Measurements from ENCODE around the gene PAK5.

Gene PAK5

DNA sequence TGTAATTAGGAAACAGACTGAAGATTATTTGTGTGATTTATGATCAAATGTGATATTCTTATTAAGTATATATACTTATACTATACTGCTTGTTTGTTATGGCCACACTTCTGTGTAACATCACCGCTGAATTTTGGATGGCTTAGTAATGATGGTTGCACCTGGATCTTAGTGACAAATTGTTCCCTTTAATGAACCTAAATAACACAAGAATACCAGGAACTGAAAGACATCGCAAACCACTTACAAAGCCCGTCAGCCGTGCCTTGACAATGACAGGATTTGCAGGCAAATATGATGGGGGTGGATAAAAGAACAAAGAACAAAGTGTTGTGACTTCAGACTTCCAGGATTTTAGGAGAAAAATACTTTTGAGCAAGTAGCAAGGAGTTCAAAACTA, 257.4 kb downstream of the PAK5 start:
- no peak overlapping the region; the same call in 1 of the 2 replicates for H3K27ac ChIP-seq
- TF ChIP-seq, protein P1, sequence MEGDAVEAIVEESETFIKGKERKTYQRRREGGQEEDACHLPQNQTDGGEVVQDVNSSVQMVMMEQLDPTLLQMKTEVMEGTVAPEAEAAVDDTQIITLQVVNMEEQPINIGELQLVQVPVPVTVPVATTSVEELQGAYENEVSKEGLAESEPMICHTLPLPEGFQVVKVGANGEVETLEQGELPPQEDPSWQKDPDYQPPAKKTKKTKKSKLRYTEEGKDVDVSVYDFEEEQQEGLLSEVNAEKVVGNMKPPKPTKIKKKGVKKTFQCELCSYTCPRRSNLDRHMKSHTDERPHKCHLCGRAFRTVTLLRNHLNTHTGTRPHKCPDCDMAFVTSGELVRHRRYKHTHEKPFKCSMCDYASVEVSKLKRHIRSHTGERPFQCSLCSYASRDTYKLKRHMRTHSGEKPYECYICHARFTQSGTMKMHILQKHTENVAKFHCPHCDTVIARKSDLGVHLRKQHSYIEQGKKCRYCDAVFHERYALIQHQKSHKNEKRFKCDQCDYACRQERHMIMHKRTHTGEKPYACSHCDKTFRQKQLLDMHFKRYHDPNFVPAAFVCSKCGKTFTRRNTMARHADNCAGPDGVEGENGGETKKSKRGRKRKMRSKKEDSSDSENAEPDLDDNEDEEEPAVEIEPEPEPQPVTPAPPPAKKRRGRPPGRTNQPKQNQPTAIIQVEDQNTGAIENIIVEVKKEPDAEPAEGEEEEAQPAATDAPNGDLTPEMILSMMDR (conservative IDR thresholded peaks at IDR 0.05): no peak

DNA sequence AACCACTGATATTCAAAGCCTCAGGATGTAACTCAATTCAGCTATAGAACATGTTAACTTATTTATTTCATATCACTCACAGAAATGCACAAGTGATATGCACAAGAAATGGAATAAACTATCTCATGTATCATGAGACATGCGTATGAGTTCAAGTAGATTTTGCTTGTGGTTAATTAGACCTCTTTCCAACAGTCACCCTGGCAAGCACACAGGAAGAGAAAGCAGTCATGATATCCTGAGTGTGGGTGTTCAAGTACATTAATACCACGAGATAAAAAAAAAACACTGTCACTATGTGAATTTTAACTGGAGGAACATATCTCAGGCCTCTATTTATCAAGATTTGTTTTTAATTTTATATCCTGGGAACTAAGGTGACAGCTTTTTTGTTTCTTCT, 260.3 kb downstream of the PAK5 start:
- no peak overlapping the region for H3K27ac ChIP-seq
- TF ChIP-seq, protein P1 (conservative IDR thresholded peaks at IDR 0.05): no peak

DNA sequence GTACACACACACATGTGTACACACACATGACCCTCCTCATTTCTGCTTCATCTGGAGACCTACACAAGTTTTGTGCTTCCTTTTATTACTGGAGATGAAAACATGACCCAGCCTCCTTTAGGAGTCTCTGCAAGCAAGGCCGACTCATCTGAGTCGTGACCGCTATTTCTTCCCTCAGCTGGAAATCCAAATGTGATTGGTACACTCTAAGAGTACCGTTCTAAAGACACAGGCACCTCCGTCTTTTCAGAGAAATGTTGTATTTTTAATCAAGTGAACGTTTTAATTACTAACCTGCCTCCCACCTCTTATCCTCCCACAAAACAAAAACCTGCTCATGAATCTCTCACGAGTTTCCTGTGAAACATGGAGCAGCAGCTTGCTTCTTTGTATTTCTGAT, 261.5 kb downstream of the PAK5 start:
- H3K27ac ChIP-seq: no peak overlapping the region
- TF ChIP-seq, protein P1 (conservative IDR thresholded peaks at IDR 0.05): no peak

DNA sequence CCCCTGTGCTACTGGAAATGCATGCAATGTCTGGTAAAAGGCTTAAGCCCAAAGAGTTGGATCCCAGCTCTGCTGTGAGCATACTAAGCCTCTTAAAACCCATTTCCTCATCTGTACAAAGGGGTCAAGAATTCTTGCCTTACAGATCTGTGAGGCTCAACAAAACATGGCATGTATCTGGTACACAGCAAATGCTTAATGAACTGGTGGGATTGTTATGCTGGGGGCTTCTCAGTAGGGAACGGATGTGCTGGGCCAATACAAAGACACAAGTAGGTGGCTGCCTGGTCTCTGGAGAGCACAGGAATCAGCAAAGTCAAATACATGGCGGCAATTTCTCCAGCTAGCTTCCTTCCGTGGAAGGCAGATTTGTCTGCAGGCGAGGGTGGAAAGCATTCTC, 262.2 kb downstream of the PAK5 start:
- no peak overlapping the region for H3K27ac ChIP-seq

DNA sequence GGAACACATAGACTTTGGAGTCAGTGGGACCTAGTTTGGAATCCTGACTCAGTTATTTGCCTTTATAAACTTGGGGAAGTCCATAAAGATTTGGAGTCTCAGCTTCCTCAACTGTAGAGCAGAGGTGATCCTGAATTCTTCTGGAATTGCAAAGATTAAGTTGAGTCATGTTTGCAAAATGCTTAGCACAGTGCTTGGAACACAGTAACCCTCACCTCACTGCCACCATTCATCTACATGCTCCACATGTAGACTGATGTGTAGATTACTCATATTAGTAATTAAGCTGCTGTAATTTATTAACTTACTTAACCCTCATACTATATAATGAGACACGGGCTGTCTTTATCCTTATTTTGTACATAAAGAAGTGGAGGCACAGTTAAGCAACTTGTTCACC, 263.0 kb downstream of the PAK5 start:
- TF ChIP-seq, protein P1 (conservative IDR thresholded peaks at IDR 0.05): no peak

More for the DNA sequence above, 262.2 kb downstream of the PAK5 start:
- TF ChIP-seq, protein P1 (conservative IDR thresholded peaks at IDR 0.05): no peak

DNA sequence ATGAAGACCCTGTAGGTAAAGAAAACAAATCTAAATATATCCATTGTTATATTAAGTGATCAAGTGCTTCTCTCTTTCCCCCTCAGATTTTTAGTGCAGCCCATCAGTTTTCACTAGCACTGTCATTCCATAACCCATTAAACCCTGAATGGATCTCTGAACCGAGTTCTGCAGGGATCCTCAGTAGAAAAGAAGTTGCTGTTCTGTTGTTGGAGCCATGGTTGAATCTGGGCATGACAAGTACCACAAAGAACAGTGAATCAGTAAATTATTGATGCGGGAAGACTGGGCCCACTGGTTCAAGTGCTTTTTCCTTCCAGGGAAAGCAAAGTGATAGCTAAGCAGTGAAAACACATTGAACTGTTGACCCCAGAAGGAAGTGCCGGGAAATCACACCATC, 264.1 kb downstream of the PAK5 start:
- H3K27ac ChIP-seq: no peak overlapping the region
- TF ChIP-seq, protein P1 (conservative IDR thresholded peaks at IDR 0.05): no peak

More for the DNA sequence above, 263.0 kb downstream of the PAK5 start:
- H3K27ac ChIP-seq: no peak overlapping the region

DNA sequence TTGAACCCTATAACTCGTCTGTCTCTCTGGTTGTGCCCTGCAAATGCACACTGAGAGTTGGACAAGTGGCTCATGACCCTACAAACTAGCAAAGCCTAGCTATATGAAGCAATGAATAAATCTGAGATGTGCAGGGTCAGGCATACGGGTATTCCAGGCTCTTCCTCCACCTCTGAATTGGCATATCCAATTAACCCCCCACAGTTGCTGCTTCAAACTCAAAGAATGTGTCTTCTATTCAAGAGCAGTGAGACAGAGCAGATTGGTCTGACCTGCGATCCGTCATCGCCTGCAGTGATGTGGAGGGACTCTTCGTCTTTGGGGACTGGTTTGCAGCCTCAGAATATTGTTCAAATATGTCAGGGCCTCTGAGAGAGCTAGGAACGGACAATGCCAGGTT, 264.7 kb downstream of the PAK5 start:
- no peak overlapping the region for H3K27ac ChIP-seq
- TF ChIP-seq, protein P1 (conservative IDR thresholded peaks at IDR 0.05): no peak
